Cardiac septum (tissue), 1 donor: Measurements from ENCODE around the gene KIRREL3. TPM values are rescaled to one million over a fixed set of nuclear protein-coding genes. Genes with fewer than 3 reads are reported as not detected.
"Not testable (repeated sequence)": the region's sequence is repeated elsewhere in the genome, so short reads cannot be mapped to it uniquely, and the experiment has no call there.

Source experiments
- DNase-seq: peaks from one replicate; pipeline ENCODE4 v3.0.0-alpha.2; 2020; ENCODE audit warnings: low spot score
- intact Hi-C: fragments of 100-400 bp; cut with DNase I; formaldehyde crosslinking; loops from one replicate; pipeline ENCODE4 v1.14.0; 2022
- total RNA-seq: library from RNA; stranded (reverse); fragmentation: NEBNext Ultra II Directional; extraction: Animal tissue kit (Norgen Biotek cat#: 25700); gene quantifications from one replicate; pipeline ENCODE4 v1.2.1, GENCODE V29; 2021
- donor health status: DM: no; HTN: no; CAD: no.

KIRREL3 gene
- total RNA-seq, 1 donor from 2014 or later = 0.30 TPM

DNA sequence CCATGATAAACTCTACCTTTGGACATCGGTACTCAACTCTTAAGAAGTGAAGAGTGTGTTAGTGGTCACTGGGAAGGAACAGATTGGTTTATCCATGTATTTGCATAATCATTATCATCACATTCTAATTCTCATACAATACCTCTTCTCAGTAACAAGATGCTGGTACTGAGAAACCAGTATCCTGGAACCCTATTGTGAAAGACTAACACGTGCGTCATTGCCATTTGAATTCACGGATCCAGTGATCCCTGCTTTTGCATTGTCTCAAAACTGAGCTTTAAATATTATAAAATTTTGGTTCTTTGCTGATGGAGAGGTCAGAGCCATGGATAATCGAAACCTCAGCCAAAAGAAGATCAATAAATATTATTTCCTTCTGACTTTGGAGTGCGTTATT, 35.2 kb downstream of the KIRREL3 start:
- no peak for DNase-seq
- intact Hi-C loops = no loop called here

DNA sequence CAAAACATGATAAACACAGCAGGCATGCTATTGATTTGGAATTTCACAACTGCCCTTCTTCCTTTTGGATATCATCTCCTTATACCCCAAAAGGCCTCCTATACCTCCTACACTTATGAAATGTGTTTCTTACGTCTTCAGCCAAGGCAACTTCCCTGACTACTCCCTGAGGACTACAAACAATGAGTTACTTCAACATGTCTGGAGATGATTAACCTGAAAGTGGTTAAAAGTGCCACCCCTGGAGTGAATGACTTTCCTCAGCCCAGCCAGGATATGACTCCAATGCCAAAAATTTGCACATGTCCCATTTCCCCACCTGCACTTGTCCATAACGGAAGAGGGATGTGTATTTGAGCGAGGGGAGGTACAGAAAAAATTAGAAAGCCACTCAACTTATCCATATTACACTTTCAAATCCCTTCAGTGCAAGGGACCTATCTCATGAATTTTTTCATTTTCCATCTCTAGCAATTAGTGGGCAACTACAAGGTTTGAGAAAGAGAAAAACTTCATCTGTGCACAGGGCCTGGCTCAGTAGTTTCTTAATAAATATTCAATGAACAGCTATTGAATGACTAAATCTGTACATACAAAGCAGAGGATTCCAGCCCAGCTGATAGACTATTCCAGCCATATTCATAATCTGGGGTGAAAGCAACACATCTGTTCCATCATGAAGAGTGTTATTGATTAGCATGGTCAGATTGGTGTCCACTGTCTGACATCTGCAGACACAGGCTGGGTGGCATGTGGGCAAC, 36.8 kb downstream of the KIRREL3 start:
- no peak for DNase-seq

DNA sequence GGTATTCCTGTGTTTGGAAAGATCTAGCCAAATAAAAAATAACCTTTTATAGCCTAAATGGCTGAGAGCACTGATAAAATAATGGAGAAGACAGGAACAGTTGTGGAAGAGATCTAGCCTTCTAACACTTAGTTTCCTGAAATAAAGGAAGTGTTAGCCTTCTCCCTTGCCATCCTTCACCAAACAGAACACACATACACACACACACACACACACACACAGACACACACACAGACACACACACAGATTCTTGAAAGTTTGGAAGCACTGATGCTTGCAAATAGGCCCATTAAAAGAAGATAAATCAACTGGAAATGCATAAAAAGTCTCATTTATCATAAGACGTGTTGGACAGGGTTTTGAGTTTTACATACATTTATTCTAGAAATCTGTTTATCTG, 37.5 kb downstream of the KIRREL3 start:
- intact Hi-C loops = no loop called here
- no peak for DNase-seq

More for the DNA sequence above, 36.8 kb downstream of the KIRREL3 start:
- intact Hi-C loops = no loop called here

DNA sequence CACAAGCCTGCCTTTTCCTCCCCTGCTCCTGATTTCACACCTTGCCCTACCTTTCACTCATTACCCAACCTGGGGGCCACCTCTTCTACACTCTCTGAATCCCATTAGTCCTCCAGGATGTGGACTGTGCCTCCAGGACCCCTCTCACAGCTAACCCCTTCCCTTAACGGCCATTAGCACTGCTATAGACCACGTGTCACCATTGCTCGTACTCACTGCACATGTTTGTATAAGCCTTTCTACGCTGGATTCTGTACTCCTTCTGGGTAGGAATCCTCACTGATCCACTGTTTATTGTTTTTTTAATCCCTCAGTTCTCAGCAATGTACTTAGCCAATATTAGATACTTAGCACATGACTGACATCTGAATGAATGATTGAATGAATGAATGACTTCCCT, 40.9 kb downstream of the KIRREL3 start:
- DNase-seq = no peak
- intact Hi-C loops = no loop called here

DNA sequence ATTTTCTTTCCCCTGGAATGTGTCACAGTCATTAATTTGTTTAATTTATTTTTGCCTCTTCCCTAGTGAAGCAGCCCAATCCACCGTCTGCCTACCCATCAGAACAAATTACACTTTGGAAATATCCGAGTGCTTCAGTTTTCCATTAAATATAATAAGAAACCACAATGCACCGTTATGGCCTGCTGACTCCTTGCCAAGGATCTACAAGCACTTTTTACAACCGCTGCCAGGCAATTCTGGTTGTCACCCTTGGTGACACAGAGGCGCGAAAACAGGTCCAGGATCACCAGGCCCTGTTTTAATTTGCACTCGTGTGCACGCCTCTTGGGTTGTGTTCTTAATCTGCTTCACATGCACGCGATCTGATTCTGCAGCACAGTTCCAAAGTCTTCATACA, 43.9 kb downstream of the KIRREL3 start:
- DNase-seq = no peak
- intact Hi-C loops = no loop called here

DNA sequence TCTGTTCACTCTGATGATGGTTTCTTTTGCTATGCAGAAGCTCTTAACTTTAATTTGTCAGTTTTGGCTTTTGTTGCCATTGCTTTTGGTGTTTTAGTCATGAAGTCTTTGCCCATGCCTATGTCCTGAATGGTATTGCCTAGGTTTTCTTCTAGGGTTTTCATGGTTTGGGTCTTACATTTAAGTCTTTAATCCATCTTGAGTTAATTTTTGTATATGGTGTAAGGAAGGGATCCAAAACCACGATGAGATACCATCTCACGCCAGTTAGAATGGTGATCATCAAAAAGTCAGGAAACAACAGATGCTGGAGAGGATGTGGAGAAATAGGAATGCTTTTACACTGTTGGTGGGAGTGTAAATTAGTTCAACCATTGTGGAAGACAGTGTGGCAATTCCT, 48.0 kb downstream of the KIRREL3 start:
- DNase-seq, intact Hi-C loops: not testable (repeated sequence)

DNA sequence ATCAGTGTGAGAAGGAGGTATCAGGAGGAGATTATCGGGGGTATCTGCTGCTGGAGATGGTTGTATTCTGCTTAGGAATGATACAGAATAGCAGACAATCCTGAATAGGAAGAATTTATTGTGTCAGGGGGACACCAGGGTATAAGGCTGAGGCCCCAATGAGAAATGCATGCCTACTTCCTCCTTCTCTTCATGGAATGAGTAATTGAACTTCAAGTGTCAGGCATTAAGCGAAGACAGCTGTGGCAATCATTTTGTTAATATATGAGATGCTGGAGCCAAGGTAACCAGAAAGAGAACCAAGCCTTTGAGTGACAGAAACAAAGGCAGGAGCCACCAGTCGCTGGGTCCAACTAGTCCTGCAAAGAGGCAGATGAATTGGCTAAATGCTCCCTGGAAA, 49.1 kb downstream of the KIRREL3 start:
- intact Hi-C loops = no loop called here
- DNase-seq = no peak

GRCh38 chr11:126949066-126949891, 51.3 kb downstream of the KIRREL3 start:
- intact Hi-C loops = no loop called here
- DNase-seq = no peak

DNA sequence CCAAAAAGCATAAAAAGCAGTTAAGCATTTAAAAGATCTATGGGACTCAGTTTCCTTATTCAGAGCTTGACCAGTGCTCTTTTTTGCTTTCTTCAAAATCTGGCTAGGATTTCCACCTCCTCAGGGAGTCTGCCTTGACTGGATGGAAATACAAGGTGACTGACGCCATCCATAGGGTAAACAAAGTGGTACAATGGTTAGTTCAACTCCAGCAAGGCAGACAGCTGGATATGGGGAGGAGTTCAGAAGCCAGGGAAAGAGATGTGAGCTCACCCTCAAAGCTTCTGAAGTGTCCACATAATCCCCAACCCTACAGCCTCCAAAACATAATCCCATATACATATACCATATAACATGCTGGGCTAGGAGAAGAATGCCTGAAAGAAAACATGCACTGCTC, 52.0 kb downstream of the KIRREL3 start:
- intact Hi-C loops = no loop called here

GRCh38 chr11:126945319-126945718, 55.3 kb downstream of the KIRREL3 start:
- intact Hi-C loops = no loop called here
- DNase-seq = no peak

More for the DNA sequence above, 52.0 kb downstream of the KIRREL3 start:
- DNase-seq = no peak

DNA sequence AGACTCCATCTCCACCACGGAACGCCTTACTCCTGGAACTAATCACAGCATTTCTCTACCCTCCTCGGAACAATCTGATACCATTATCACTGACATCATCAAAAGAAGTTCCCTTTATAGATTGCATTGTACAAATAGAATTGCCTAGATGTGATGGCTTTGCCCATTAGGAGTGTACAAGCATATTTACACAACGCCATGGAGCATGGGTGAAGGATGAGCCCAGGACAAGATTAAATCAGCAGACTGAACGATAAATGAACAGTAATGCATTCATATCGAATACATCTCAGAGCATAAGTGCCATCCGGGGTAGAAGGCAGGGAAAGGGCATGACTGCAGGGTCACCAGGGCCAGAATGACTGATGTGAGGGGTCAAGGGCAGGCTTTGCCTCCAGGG, 57.3 kb downstream of the KIRREL3 start:
- DNase-seq = no peak
- intact Hi-C loops = no loop called here

DNA sequence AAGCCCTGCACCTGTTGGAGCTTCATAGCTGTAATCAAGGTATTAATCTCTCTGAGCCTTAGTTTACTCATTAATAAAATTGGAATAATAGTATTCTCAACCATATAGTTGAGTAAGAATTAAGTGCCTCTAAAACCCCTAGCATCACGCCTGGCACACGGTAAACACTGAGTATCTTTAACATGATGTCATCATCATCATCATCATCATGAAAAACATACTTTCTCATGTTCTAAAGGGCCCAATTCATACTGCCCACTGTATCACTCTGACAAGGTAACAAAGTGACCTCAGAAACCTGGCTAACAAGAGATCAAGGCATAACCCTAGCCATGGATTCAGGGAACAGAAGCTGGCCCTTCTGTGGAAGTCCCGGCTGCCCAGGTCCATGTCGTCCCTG, 58.4 kb downstream of the KIRREL3 start:
- DNase-seq = no peak
- intact Hi-C loops = no loop called here

GRCh38 chr11:126939552-126939951, 61.0 kb downstream of the KIRREL3 start:
- intact Hi-C loops = no loop called here
- DNase-seq = no peak

DNA sequence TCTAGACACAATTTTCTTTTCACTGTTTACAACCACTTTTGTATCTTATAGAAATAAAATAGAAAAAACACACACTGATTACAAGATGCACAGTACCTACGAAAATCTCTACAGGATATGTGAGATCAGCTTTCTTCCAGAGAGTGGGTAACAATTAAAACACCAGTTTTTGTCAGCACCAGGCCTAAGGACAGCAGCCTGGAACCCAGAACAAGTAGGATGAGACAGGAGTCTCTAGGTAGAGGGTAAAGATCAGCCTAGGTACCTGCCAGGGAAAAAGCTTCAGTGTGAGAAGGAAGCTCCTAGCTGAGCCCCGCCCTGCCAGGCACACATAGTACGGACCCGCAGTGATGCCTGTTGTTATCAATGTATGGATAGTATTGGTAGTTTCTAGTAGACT, 61.9 kb downstream of the KIRREL3 start:
- DNase-seq = no peak
- intact Hi-C loops = no loop called here

- intact Hi-C loops = no loop called here
- no peak for DNase-seq
Observed at GRCh38 chr11:126930091-126930841, 70.3 kb downstream of the KIRREL3 start.

DNA sequence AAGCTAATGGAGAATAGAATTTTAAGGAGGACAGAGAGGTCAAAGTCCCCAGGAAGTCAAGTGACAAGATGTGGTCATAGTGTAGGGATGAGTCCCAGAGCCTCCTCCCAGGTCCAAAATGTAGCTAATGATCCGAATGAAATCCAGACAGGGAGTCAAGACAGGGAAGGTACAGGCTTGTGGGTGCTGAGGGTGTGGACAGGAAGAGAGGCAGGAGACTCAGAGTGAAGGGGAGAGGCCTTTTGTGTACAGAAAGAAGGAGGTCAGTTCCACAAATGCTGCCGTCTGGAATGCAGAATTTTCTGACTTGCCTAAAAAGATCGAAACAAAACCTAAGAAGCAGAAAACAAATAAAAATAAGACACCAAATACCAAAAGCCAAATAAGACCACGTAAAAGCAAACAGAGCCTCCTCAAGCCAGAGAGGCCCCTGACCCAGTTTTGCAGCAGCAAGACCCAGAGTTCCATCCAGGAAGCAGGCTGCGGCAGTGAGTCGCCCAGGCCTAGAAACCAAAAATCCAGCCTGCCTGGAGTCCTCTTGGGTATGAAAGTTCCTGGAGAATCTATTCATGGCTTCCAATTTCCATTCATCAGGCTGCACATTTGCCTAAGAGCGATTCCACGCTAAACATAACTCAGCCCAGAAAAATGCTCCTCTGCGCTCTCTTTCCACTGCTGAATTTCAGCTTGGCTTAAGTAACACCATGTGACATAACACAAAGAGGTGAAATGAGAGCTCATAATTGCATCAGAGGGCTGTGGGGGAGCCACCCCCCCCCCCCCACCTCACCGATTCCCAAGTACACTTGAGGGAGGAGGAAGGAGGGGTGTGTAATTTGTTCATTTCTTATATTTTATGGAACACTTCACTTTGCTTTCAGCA, 71.2 kb downstream of the KIRREL3 start:
- intact Hi-C loops = no loop called here

GRCh38 chr11:126927623-126928022, 72.9 kb downstream of the KIRREL3 start:
- intact Hi-C loops = no loop called here
- DNase-seq = no peak

More for the DNA sequence above, 71.2 kb downstream of the KIRREL3 start:
- DNase-seq = no peak

DNA sequence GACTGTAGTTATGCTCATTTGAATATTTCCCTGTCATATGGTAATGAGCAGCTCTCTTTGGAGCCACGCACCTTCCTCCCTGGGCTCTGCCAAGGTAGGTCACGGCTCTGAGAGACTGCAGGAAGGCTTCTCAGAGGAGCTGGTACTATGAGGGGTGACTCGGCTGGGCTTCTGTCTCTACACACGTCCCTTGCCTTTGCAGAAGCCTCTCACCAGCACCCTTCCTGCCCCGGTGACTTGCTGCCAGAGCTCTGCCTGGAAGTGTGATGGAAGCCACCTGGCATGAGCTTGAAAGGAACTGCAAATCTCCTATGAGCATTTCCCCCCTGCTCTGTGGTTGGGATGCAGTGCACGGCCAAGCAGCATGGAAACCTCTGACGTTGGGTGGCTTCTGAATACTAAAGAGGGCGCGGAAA, 74.2 kb downstream of the KIRREL3 start:
- no peak for DNase-seq
- intact Hi-C loops = no loop called here
